H9 (cell line): ENCODE measurements around the gene MUC5B. TPM values are rescaled to one million over a fixed set of nuclear protein-coding genes. Genes with fewer than 3 reads are reported as not detected.
A peak's percentile ranks its signal among the peaks of the same experiment; 100 is the strongest.

ENCODE experiments used
- DNase-seq: peaks from one replicate; pipeline ENCODE4 v3.0.0-alpha.2; 2017
- H2AFZ ChIP-seq: one replicate; pipeline ENCODE4 v1.6.1; 2013; ENCODE audit warnings: mild to moderate bottlenecking, low read length, control low read depth, moderate library complexity
- H2AK5ac ChIP-seq: 2 replicates; pipeline ENCODE4 v1.6.1; 2013; ENCODE audit warnings: low read length, control low read depth, mixed read lengths; ENCODE audit not compliant: insufficient read length
- H2BK120ac ChIP-seq: one replicate; pipeline ENCODE4 v1.6.1; 2013; ENCODE audit warnings: low read depth, mild to moderate bottlenecking, low read length, control low read depth, inconsistent platforms; ENCODE audit not compliant: poor library complexity, severe bottlenecking
- H2BK12ac ChIP-seq: 2 replicates; pipeline ENCODE4 v1.6.1; 2013; ENCODE audit warnings: low read length, control low read depth, mixed read lengths, low read depth; ENCODE audit not compliant: insufficient read length
- H2BK15ac ChIP-seq: 2 replicates; pipeline ENCODE4 v1.6.1; 2013; ENCODE audit warnings: low read depth, low read length, control low read depth
- H2BK20ac ChIP-seq: one replicate; pipeline ENCODE4 v1.6.1; 2013; ENCODE audit warnings: low read depth, mild to moderate bottlenecking, low read length, control low read depth, inconsistent platforms; ENCODE audit not compliant: poor library complexity, severe bottlenecking
- H2BK5ac ChIP-seq: 2 replicates; pipeline ENCODE4 v1.6.1; 2013; ENCODE audit warnings: low read length, control low read depth, mixed read lengths; ENCODE audit not compliant: insufficient read length
- H3K14ac ChIP-seq: 2 replicates; pipeline ENCODE4 v1.6.1; 2013; ENCODE audit warnings: low read length, control low read depth; ENCODE audit not compliant: insufficient read depth
- H3K18ac ChIP-seq: 2 replicates; pipeline ENCODE4 v1.6.1; 2013; ENCODE audit warnings: low read depth, mild to moderate bottlenecking, mixed read lengths, low read length, control low read depth; ENCODE audit not compliant: insufficient read length
- H3K23ac ChIP-seq: 2 replicates; pipeline ENCODE4 v1.6.1; 2013; ENCODE audit warnings: low read length, control low read depth, mixed read lengths, low read depth; ENCODE audit not compliant: insufficient read length
- H3K23me2 ChIP-seq: 2 replicates; pipeline ENCODE4 v1.6.1; 2013; ENCODE audit warnings: low read depth, mild to moderate bottlenecking, mixed read lengths, low read length, control low read depth; ENCODE audit not compliant: insufficient read length, poor library complexity, severe bottlenecking
- H3K27ac ChIP-seq: 2 replicates; pipeline ENCODE4 v1.5.1; 2013; ENCODE audit warnings: low read length, control low read depth, mixed read lengths, low read depth; ENCODE audit not compliant: insufficient read length
- H3K27me3 ChIP-seq: 2 replicates; pipeline ENCODE4 v1.6.1; 2013; ENCODE audit warnings: low read length, control low read depth, inconsistent platforms; ENCODE audit not compliant: insufficient read depth
- H3K4ac ChIP-seq: 2 replicates; pipeline ENCODE4 v1.6.1; 2013; ENCODE audit warnings: low read depth, mild to moderate bottlenecking, control low read depth, inconsistent platforms, low read length, moderate library complexity
- H3K4me1 ChIP-seq: 2 replicates; pipeline ENCODE4 v1.6.1; 2013; ENCODE audit warnings: low read length, control low read depth, inconsistent platforms; ENCODE audit not compliant: insufficient read depth
- H3K4me2 ChIP-seq: 2 replicates; pipeline ENCODE4 v1.6.1; 2013; ENCODE audit warnings: low read length, control low read depth, mixed read lengths; ENCODE audit not compliant: insufficient read length, insufficient read depth
- H3K56ac ChIP-seq: 2 replicates; pipeline ENCODE4 v1.6.1; 2013; ENCODE audit warnings: low read depth, mild to moderate bottlenecking, mixed read lengths, low read length, control low read depth; ENCODE audit not compliant: insufficient read length
- H3K79me1 ChIP-seq: 2 replicates; pipeline ENCODE4 v1.6.1; 2013; ENCODE audit warnings: low read depth, mild to moderate bottlenecking, moderate library complexity, low read length, control low read depth, inconsistent platforms; ENCODE audit not compliant: insufficient read depth, poor library complexity, severe bottlenecking
- H3K79me2 ChIP-seq: 2 replicates; pipeline ENCODE4 v1.6.1; 2013; ENCODE audit warnings: low read length, control low read depth, inconsistent platforms; ENCODE audit not compliant: insufficient read depth
- H3K9ac ChIP-seq: 2 replicates; pipeline ENCODE4 v1.6.1; 2013; ENCODE audit warnings: low read length, control low read depth, mixed read lengths; ENCODE audit not compliant: insufficient read length; ENCODE audit errors: extremely low read depth
- H3K9me3 ChIP-seq: one replicate; pipeline ENCODE4 v1.6.1; 2013; ENCODE audit warnings: low read depth, low read length, inconsistent platforms; ENCODE audit not compliant: control insufficient read depth
- H3T11ph ChIP-seq: one replicate; pipeline ENCODE4 v1.6.1; 2013; ENCODE audit warnings: mild to moderate bottlenecking, low read length, control low read depth, inconsistent platforms
- H4K20me1 ChIP-seq: one replicate; pipeline ENCODE4 v1.6.1; 2013; ENCODE audit not compliant: control insufficient read depth, insufficient read length, insufficient read depth
- H4K5ac ChIP-seq: 2 replicates; pipeline ENCODE4 v1.6.1; 2013; ENCODE audit warnings: low read depth, mild to moderate bottlenecking, mixed read lengths, low read length, control low read depth; ENCODE audit not compliant: insufficient read length
- H4K8ac ChIP-seq: replicated peaks from 2 replicates; pipeline ENCODE4 v1.6.1; 2013; ENCODE audit warnings: low read length, control low read depth, mixed read lengths, low read depth; ENCODE audit not compliant: insufficient read length
- H4K91ac ChIP-seq: 2 replicates; pipeline ENCODE4 v1.6.1; 2013; ENCODE audit warnings: low read depth, mild to moderate bottlenecking, moderate library complexity, mixed read lengths, low read length, control low read depth; ENCODE audit not compliant: insufficient read length
- H3K27ac Mint-ChIP-seq, 3 experiments: 2 replicates in 2 of 3; 3 replicates in 1 of 3; pipeline ENCODE4 v1.8.0; 2020 to 2021; ENCODE audit warnings: mixed read lengths in 3 of 3, mild to moderate bottlenecking in 1 of 3, moderate library complexity in 1 of 3
- H3K27me3 Mint-ChIP-seq: 2 replicates; pipeline ENCODE4 v1.8.0; 2021; ENCODE audit warnings: low read depth, mild to moderate bottlenecking, moderate library complexity, mixed read lengths
- H3K36me3 Mint-ChIP-seq, 3 experiments: 2 replicates in 2 of 3; 3 replicates in 1 of 3; pipeline ENCODE4 v1.8.0; 2020 to 2021; ENCODE audit warnings: low read depth in 3 of 3, mixed read lengths in 3 of 3; ENCODE audit not compliant: insufficient read depth in 1 of 3
- H3K4me1 Mint-ChIP-seq, 2 experiments: 2 replicates each; pipeline ENCODE4 v1.8.0; 2020; ENCODE audit warnings: mixed read lengths in 2 of 2
- H3K4me3 Mint-ChIP-seq, 2 experiments: 2 replicates in 1 of 2; 3 replicates in 1 of 2; pipeline ENCODE4 v1.8.0; 2020 to 2021; ENCODE audit warnings: mild to moderate bottlenecking in 2 of 2, mixed read lengths in 2 of 2, moderate library complexity in 1 of 2
- H3K9me3 Mint-ChIP-seq, 2 experiments: 2 replicates in 1 of 2; 3 replicates in 1 of 2; pipeline ENCODE4 v1.8.0; 2020; ENCODE audit warnings: mild to moderate bottlenecking in 2 of 2, mixed read lengths in 2 of 2, moderate library complexity in 1 of 2
- whole genome bisulfite sequencing: extraction: QIAGEN DNeasy Blood & Tissue Kit; methylation state at CpG from one replicate; pipeline ENCODE4 v1.1.7; 2013; ENCODE audit warnings: missing lambda C conversion rate, low lambda C conversion rate, mixed read lengths; ENCODE audit not compliant: insufficient read length; ENCODE audit errors: extremely low coverage; 5-methylcytosine and 5-hydroxymethylcytosine counted together
- total RNA-seq: library from RNA; stranded (reverse); gene quantifications from 2 replicates; pipeline ENCODE4 v1.2.1, GENCODE V29; 2021
- TF ChIP-seq, protein P1 (sequence below): fragments of 200-600 bp; sonication (generic); conservative IDR thresholded peaks from 3 replicates; pipeline ENCODE4 v1.8.0; 2021; ENCODE audit warnings: antibody characterized with exemption, mild to moderate bottlenecking

Gene MUC5B
- total RNA-seq, 1 experiment from 2014 or later: not detected

DNA sequence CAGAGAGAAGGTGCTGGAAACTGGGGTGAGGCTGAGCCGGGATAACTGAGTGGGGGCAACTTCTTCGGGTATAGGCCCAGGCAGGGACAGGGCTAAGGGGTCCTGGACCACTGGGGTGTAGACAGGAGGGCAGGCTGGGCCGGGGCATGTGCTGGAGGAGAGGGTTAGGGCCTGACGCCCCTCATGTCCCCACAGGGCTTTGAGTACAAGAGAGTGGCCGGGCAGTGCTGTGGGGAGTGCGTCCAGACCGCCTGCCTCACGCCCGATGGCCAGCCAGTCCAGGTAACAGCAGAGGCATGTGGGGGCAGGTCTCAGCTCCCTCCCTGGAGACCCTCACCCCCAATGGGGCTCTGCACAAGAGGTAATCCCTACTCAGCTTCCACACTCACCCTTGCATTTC is 36.7 kb downstream of the MUC5B start:
- no peak overlapping the region for H3K4me2 ChIP-seq
- H3K4me1 ChIP-seq: no peaks in the 10 kb centered on the region

More for the DNA sequence above, 36.7 kb downstream of the MUC5B start:
- H4K5ac ChIP-seq: no peak overlapping the region
- no peak for DNase-seq
- no peak overlapping the region for H2AK5ac ChIP-seq
- H3K18ac ChIP-seq: no peak overlapping the region
- H3K23ac ChIP-seq: no peak overlapping the region
- H3K9ac ChIP-seq: no peak overlapping the region
- no peak overlapping the region for H3K14ac ChIP-seq
- H2BK120ac ChIP-seq: no peak overlapping the region
- no peak overlapping the region for H4K8ac ChIP-seq
- Mint-ChIP-seq H3K36me3 (peaks cover 3% of the 10 kb centered on the region in 3 experiments), H3K27me3 (peaks cover 3% of the 10 kb centered on the region; the same call in 1 of the 2 replicates), H3K9me3 (peaks cover 3 to 4% of the 10 kb centered on the region in 2 experiments), H3K4me3 (no peak overlapping the region), H3K4me1 (peaks cover 2 to 19% of the 10 kb centered on the region in 2 experiments), H3K27ac (peak overlapping the region in 1 of 3 experiments; percentile 34; a peak in 1 of 7 replicates)
- H2BK12ac ChIP-seq: no peak overlapping the region
- no peaks in the 10 kb centered on the region for H3K79me1 ChIP-seq
- no peaks in the 10 kb centered on the region for H3K27me3 ChIP-seq
- H2BK5ac ChIP-seq: no peak overlapping the region
- no peak overlapping the region for H2BK15ac ChIP-seq
- no CpG with 5 or more reads among the region's 9 CpGs for WGBS
- H2BK20ac ChIP-seq: no peak overlapping the region
- no peaks in the 10 kb centered on the region for H3K9me3 ChIP-seq
- no peak overlapping the region for H3K4ac ChIP-seq
- H3K56ac ChIP-seq: no peak overlapping the region
- H4K91ac ChIP-seq: no peak overlapping the region
- no peak overlapping the region for H3T11ph ChIP-seq
- H3K79me2 ChIP-seq: no peaks in the 10 kb centered on the region
- no peaks in the 10 kb centered on the region for H4K20me1 ChIP-seq
- H2AFZ ChIP-seq: no peak overlapping the region
- H3K23me2 ChIP-seq: no peaks in the 10 kb centered on the region
- TF ChIP-seq, protein P1, sequence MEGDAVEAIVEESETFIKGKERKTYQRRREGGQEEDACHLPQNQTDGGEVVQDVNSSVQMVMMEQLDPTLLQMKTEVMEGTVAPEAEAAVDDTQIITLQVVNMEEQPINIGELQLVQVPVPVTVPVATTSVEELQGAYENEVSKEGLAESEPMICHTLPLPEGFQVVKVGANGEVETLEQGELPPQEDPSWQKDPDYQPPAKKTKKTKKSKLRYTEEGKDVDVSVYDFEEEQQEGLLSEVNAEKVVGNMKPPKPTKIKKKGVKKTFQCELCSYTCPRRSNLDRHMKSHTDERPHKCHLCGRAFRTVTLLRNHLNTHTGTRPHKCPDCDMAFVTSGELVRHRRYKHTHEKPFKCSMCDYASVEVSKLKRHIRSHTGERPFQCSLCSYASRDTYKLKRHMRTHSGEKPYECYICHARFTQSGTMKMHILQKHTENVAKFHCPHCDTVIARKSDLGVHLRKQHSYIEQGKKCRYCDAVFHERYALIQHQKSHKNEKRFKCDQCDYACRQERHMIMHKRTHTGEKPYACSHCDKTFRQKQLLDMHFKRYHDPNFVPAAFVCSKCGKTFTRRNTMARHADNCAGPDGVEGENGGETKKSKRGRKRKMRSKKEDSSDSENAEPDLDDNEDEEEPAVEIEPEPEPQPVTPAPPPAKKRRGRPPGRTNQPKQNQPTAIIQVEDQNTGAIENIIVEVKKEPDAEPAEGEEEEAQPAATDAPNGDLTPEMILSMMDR: no peak
- H3K27ac ChIP-seq: no peak overlapping the region
